ENCODE measurements around the gene HECTD4.
"Not testable (repeated sequence)": the region's sequence is repeated elsewhere in the genome, so short reads cannot be mapped to it uniquely, and the experiment has no call there.

HECTD4 gene

DNA sequence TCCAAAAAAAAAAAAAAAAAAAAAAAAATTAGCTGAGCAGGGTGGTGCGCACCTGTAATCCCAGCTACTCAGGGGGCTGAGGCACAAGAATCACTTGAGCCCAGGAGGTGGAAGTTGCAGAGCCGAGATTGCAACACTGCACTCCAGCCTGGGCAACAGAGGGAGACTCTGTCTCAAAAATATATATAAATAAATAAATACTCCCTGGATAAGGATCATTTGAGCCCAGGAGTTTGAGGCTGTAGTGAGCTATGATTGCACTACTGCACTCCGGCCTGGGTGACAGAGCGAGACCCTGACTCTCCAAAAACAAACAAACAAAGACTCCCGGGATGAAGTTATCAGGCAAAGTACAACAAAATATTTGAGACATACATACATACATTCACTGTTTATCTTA is 270.3 kb downstream of the HECTD4 start:
- peaks cover 37% of the 10 kb centered on the region for H3K4me1 Mint-ChIP-seq
- DNase-seq = no peak
- H3K36me3 Mint-ChIP-seq (ENCODE audit: low read depth) = peaks cover 13% of the 10 kb centered on the region
- no peak for ATAC-seq
- peak overlapping the region; percentile 12 for H3K27ac Mint-ChIP-seq
- H3K4me3 Mint-ChIP-seq = no peak overlapping the region
- no peaks in the 10 kb centered on the region for H3K9me3 Mint-ChIP-seq
- no peaks in the 10 kb centered on the region for H3K27me3 Mint-ChIP-seq

DNA sequence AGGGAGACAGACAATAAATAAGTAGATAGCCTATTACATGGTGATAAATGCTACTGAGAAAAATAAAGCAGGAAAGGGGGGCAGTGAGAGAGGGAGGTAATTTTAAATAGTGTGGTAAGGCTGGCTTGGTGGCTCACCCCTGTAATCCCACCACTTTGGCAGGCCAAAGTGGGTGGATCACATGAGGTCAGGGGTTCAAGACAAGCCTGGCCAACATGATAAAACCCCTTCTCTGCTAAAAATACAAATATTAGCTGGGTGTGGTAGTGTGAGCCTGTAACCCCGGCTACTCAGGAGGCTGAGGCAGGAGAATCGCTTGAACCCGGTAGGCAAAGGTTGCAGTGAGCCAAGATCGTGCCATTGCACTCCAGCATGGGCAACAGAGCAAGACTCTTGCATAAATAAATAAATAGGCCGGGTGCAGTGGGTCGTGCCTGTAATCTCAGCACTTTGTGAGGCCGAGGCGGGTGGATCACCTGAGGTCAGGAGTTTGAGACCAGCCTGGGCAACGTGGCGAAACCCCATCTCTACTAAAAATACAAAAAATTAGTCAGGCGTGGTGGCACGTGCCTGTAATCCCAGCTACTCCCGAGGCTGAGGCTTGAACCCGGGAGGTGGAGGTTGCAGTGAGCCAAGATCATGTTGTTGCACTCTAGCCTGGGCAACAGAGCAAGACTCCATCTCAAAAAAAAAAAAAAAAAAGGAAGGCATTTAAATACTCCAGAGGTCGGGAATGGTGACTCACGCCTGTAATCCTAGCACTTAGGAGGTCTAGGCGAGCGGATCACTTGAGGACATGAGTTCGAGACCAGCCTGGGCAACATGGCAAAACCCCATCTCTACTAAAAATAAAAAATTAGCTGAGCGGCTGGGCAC is 271.2 kb downstream of the HECTD4 start:
- H3K27me3 Mint-ChIP-seq = not testable (repeated sequence)
- peak overlapping the region; percentile 56 for H3K27ac Mint-ChIP-seq

More for the DNA sequence above, 271.2 kb downstream of the HECTD4 start:
- not testable (repeated sequence) for DNase-seq, H3K9me3 Mint-ChIP-seq, ATAC-seq, H3K4me3 Mint-ChIP-seq
- H3K36me3 Mint-ChIP-seq (ENCODE audit: low read depth) = peaks cover 19% of the 10 kb centered on the region
- H3K4me1 Mint-ChIP-seq = peaks cover 39% of the 10 kb centered on the region
